Loucy (cell line): Measurements from ENCODE around the gene ZNF48.

Experiments
- EZH2phosphoT487 ChIP-seq: fragments of 200-600 bp; IDR thresholded peaks from 2 replicates; pipeline ENCODE4 v1.6.1; 2018; ENCODE audit warnings: antibody characterized with exemption, mild to moderate bottlenecking, moderate library complexity, borderline replicate concordance
- TF ChIP-seq, protein P1 (sequence below): fragments of 200-600 bp; sonication (generic); conservative IDR thresholded peaks from 2 replicates; pipeline ENCODE4 v1.5.1; 2014; ENCODE audit warnings: mild to moderate bottlenecking, antibody characterized with exemption, low read length

DNA sequence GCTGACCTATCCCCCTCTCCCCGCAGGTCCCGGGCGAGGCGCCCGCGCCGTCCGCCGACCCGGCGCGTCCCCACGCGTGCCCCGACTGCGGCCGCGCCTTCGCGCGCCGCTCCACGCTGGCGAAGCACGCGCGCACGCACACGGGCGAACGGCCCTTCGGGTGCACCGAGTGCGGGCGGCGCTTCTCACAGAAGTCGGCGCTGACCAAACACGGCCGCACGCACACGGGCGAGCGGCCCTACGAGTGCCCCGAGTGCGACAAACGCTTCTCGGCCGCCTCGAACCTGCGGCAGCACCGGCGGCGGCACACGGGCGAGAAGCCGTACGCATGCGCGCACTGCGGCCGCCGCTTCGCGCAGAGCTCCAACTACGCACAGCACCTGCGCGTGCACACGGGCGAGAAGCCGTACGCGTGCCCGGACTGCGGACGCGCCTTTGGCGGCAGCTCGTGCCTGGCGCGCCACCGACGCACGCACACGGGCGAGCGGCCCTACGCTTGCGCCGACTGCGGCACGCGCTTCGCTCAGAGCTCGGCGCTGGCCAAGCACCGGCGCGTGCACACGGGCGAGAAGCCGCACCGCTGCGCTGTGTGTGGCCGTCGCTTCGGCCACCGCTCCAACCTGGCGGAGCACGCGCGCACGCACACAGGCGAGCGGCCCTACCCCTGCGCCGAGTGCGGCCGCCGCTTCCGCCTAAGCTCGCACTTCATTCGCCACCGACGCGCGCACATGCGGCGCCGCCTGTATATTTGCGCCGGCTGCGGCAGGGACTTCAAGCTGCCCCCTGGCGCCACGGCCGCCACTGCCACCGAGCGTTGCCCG lies 22.5 kb downstream of the ZNF48 start:
- TF ChIP-seq, protein P1, sequence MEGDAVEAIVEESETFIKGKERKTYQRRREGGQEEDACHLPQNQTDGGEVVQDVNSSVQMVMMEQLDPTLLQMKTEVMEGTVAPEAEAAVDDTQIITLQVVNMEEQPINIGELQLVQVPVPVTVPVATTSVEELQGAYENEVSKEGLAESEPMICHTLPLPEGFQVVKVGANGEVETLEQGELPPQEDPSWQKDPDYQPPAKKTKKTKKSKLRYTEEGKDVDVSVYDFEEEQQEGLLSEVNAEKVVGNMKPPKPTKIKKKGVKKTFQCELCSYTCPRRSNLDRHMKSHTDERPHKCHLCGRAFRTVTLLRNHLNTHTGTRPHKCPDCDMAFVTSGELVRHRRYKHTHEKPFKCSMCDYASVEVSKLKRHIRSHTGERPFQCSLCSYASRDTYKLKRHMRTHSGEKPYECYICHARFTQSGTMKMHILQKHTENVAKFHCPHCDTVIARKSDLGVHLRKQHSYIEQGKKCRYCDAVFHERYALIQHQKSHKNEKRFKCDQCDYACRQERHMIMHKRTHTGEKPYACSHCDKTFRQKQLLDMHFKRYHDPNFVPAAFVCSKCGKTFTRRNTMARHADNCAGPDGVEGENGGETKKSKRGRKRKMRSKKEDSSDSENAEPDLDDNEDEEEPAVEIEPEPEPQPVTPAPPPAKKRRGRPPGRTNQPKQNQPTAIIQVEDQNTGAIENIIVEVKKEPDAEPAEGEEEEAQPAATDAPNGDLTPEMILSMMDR = no peak
- TF ChIP-seq EZH2phosphoT487 = no peak
